GM19452 (cell line): ENCODE measurements around the gene ARID1A.

Source experiments
- ATAC-seq: cut with Tn5 transposase; IDR thresholded peaks from one replicate; pipeline ENCODE4 v1.9.1; 2021; ENCODE audit not compliant: unreplicated experiment

The ARID1A gene

GRCh38 chr1:26758358-26758757 lies 62.5 kb downstream of the ARID1A start:
- no peak for ATAC-seq

- no peak for ATAC-seq
These were observed 63.7 kb downstream of the ARID1A start for GRCh38 chr1:26759531-26759930.

GRCh38 chr1:26761217-26761616 lies 65.4 kb downstream of the ARID1A start:
- no peak for ATAC-seq

GRCh38 chr1:26767714-26768113 lies 71.9 kb downstream of the ARID1A start:
- ATAC-seq: no peak

DNA sequence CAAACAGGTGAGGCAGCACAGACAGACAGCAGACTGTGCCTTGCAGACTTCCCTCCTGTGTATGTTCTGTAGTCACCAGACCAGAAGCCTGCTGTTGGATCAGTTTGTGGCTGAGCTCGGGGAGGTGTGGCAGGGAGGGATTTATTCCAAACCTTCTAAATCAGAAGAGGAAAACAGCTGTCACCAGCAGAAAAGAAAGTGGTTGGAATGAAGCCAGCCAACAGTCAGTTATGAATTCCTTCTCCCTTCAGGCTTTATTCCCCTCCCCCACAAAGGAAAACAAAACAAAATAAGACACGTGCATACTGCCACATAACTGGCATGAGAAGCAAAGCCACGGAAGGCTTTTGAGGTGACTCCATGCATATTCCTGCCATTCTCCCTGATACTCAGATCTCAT lies 72.9 kb downstream of the ARID1A start:
- no peak for ATAC-seq

DNA sequence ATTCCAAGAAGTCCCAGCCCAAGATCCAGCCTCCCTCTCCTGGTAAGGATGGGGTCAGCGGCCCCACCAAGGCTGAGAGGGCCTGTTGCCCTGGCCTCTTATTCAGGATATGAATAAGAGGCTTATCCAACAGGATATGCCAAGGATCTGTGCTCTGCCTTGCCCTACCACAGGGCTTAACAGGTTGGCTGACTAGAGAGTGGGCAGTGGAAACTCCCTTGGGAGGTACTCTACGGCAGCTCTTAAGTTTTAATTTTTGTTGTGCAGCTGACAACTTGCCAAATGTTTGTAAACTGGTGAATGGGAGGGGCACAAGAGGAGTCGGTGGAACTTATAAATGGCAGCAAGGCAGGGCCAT lies 75.4 kb downstream of the ARID1A start:
- ATAC-seq: no peak

DNA sequence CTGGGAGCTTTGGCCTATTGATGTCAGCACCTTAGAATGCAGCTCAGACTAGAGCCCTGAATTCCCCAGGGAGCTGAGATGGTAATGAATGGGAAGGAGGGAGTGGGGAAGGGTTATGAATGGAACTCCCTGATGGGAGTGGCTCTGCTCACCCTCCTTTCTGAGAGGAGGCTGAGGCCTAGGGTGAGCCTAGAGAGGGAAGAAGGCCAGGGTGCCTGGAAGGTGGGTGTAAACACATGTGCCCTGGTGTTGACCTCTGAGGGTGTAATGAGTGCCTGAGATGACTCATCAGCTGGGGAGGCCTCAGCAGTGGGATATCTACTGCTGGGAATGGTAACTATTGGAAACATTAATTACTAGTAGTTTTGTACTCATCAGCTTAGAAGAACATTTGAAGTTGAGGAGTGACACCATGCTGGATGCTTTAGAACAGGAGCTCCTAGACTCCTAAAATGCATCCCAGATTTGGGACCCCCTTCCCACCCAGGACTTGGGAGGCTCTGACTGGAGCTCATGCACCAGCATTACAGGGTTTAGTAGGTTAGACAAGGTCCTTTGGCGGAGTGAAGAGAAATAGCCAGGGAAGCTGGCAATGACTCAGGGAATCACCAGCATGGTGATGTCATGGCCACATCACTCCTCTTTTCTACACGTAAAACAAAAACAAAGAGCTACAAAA lies 76.0 kb downstream of the ARID1A start:
- ATAC-seq: no peak

DNA sequence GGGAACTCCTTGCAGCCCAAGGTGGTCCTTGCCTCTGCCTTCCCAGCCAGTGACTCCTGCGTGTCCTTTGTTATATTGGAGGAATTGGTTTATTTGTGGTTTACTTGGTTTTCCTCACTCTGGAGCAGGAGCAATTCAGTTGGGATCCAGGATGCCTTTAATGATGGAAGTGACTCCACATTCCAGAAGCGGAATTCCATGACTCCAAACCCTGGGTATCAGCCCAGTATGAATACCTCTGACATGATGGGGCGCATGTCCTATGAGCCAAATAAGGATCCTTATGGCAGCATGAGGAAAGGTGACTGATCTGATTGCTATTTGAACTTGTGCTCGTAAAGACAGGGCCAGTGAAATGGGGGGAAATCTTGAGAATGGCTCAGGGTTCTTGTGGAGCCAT lies 76.9 kb downstream of the ARID1A start:
- ATAC-seq: no peak

DNA sequence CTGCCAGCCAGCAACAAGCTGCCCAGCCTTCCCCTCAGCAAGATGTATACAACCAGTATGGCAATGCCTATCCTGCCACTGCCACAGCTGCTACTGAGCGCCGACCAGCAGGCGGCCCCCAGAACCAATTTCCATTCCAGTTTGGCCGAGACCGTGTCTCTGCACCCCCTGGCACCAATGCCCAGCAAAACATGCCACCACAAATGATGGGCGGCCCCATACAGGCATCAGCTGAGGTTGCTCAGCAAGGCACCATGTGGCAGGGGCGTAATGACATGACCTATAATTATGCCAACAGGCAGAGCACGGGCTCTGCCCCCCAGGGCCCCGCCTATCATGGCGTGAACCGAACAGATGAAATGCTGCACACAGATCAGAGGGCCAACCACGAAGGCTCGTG lies 78.6 kb downstream of the ARID1A start:
- no peak for ATAC-seq

- no peak for ATAC-seq
These were observed 79.9 kb downstream of the ARID1A start for GRCh38 chr1:26775666-26776065.

DNA sequence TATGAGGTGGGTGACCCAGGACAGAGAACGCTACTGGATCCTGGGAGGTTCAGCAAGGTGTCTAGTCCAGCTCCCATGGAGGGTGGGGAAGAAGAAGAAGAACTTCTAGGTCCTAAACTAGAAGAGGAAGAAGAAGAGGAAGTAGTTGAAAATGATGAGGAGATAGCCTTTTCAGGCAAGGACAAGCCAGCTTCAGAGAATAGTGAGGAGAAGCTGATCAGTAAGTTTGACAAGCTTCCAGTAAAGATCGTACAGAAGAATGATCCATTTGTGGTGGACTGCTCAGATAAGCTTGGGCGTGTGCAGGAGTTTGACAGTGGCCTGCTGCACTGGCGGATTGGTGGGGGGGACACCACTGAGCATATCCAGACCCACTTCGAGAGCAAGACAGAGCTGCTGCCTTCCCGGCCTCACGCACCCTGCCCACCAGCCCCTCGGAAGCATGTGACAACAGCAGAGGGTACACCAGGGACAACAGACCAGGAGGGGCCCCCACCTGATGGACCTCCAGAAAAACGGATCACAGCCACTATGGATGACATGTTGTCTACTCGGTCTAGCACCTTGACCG lies 83.4 kb downstream of the ARID1A start:
- no peak for ATAC-seq

GRCh38 chr1:26780344-26780957 lies 84.6 kb downstream of the ARID1A start:
- no peak for ATAC-seq

GRCh38 chr1:26781206-26781825 lies 85.5 kb downstream of the ARID1A start:
- no peak for ATAC-seq

DNA sequence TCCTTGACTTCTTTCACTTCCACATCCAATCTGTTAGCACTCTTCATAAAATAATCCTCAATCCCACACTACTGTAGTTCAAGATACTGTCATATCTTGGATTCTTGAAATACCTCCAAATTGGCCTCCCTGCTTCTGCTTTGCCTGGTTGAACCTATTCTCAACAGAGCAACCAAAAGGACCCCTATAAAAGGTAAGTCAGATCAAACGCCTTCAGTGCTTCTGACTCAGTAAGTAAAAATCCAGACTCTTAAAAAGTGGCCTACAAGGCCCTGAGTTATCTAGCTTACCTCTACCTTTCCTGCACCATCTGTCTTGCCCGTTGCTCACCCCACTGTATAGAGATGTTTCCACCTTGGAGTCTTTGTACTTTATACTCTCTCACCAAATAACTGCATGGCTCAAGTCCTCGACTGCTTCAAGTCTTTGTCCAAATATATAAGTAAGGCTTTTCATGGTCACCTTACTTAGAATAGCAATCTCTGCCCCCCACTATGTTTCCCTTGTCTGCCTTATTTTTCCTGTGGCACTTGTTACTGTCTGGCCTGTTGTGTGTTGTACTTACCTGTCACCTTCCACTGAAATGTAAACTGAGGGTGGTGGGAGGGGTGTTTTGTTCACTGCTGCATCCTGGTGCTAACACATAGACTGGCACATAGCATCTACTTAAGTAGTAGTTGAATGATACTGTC lies 86.9 kb downstream of the ARID1A start:
- no peak for ATAC-seq

GRCh38 chr1:26783646-26784022 lies 87.8 kb downstream of the ARID1A start:
- no peak for ATAC-seq

DNA sequence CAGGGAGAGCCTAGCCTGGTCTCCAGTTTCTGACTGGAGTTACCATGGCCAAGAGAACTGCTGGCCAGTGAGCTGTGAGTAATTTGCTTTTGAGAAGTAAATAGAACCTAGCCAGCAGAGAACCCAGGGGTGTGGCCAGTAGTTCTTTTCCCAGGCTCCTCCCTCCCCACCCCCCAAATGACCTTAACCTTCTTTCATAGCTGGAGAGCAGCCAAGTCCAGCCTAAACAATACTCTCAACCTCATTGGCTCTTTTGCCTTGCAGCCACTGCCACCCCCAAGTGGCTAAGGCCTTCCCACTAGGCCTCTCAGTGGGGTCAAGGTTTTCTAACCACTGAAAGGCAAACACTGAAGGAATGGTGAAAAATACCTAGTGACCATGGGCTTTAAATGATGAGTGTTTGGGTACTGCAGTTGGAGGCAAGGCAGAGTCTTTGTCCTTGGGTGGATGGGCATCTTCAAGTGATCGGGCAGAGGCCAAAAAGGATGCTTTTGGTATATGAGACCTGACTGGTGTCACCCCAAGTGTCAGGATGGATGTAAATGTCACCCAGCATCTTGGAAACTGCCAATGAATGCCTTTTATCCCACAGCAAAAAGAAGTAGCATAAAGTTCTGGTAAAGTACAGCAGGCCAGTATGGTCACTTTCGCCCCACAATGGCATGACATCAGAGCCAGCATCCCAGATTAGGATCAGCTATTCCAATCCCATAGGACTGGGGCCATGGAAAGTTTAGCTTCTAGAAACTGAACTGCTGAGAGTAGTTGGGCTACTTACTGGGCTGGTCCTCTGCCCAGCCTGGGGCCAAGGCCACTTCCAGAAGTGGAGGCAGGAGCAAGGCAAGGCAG lies 88.4 kb downstream of the ARID1A start:
- ATAC-seq: no peak

GRCh38 chr1:26784886-26785285 lies 89.1 kb downstream of the ARID1A start:
- no peak for ATAC-seq

- ATAC-seq: no peak
These were observed 90.0 kb downstream of the ARID1A start for GRCh38 chr1:26785611-26786436.

- no peak for ATAC-seq
These were observed 90.9 kb downstream of the ARID1A start for GRCh38 chr1:26786437-26787380.
